SU-DHL-6 (cell line): Measurements from ENCODE around the gene MPC1.

Experiments used
- EZH2phosphoT487 ChIP-seq: fragments of 200-600 bp; sonication (generic), shearing (Covaris generic); conservative IDR thresholded peaks from 2 replicates; pipeline ENCODE4 v1.6.1; 2018; ENCODE audit warnings: mild to moderate bottlenecking, antibody characterized with exemption, low read length, moderate library complexity, mixed read lengths
- TF ChIP-seq, protein P1 (sequence below): fragments of 200-600 bp; sonication (generic); IDR thresholded peaks from one replicate; pipeline ENCODE4 v1.5.1; 2017; ENCODE audit warnings: antibody characterized with exemption, mild to moderate bottlenecking, low read length, moderate library complexity; ENCODE audit not compliant: insufficient read depth, poor library complexity, severe bottlenecking

- TF ChIP-seq, protein P1, sequence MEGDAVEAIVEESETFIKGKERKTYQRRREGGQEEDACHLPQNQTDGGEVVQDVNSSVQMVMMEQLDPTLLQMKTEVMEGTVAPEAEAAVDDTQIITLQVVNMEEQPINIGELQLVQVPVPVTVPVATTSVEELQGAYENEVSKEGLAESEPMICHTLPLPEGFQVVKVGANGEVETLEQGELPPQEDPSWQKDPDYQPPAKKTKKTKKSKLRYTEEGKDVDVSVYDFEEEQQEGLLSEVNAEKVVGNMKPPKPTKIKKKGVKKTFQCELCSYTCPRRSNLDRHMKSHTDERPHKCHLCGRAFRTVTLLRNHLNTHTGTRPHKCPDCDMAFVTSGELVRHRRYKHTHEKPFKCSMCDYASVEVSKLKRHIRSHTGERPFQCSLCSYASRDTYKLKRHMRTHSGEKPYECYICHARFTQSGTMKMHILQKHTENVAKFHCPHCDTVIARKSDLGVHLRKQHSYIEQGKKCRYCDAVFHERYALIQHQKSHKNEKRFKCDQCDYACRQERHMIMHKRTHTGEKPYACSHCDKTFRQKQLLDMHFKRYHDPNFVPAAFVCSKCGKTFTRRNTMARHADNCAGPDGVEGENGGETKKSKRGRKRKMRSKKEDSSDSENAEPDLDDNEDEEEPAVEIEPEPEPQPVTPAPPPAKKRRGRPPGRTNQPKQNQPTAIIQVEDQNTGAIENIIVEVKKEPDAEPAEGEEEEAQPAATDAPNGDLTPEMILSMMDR: no peak
- TF ChIP-seq EZH2phosphoT487: no peak
Measured at GRCh38 chr6:166419286-166419685, 36.5 kb upstream of the MPC1 start.
